Sigmoid colon (tissue), 4 donors: ENCODE data around the gene EPO.

Source experiments
- CTCF ChIP-seq, 4 experiments: fragments of 450-650 bp in 3 of 4; fragments of 200-600 bp in 1 of 4; IDR thresholded peaks; one replicate each; pipeline ENCODE4 v1.5.1; 2016 to 2019; ENCODE audit warnings: antibody characterized with exemption in 4 of 4, mild to moderate bottlenecking in 3 of 4, moderate library complexity in 2 of 4
- EP300 ChIP-seq, 4 donors: sonication (generic); formaldehyde crosslinking; IDR thresholded peaks; one replicate each; pipeline ENCODE4 v1.6.1; 2017; ENCODE audit warnings: antibody characterized with exemption in 4 of 4
- POLR2A ChIP-seq, 2 donors: fragments of 450-650 bp; IDR thresholded peaks; one replicate each; pipeline ENCODE4 v1.6.1; 2016; ENCODE audit warnings: antibody characterized with exemption in 2 of 2, mild to moderate bottlenecking in 2 of 2, moderate library complexity in 2 of 2
- POLR2AphosphoS5 ChIP-seq, 4 donors: sonication (generic); formaldehyde crosslinking; IDR thresholded peaks; one replicate each; pipeline ENCODE4 v1.6.1; 2017; ENCODE audit warnings: antibody characterized with exemption in 4 of 4

GRCh38 chr7:100679927-100680575 lies 40.2 kb upstream of the EPO start:
- TF ChIP-seq CTCF (IDR thresholded peaks at IDR 0.05) (no peak), POLR2AphosphoS5 (IDR thresholded peaks at IDR 0.05) (peak in 1 of 4 donors; percentile 26), POLR2A (IDR thresholded peaks at IDR 0.05) (no peak), EP300 (IDR thresholded peaks at IDR 0.05) (no peak)
